ENCODE data around the gene CSPG4.
"Not testable (repeated sequence)": the region's sequence is repeated elsewhere in the genome, so short reads cannot be mapped to it uniquely, and the experiment has no call there.

The CSPG4 gene

GRCh38 chr15:75648156-75649000, 64.3 kb downstream of the CSPG4 start:
- DNase-seq (ENCODE audit: low spot score), result peak; percentile 72

GRCh38 chr15:75647370-75648155, 65.1 kb downstream of the CSPG4 start, which contains the start of gene SNX33:
TSS of gene SNX33 (plus strand) at chr15:75647912. CDS start at chr15:75649103, 1,191 bp downstream.
- DNase-seq (ENCODE audit: low spot score), result peak; percentile 86

DNA sequence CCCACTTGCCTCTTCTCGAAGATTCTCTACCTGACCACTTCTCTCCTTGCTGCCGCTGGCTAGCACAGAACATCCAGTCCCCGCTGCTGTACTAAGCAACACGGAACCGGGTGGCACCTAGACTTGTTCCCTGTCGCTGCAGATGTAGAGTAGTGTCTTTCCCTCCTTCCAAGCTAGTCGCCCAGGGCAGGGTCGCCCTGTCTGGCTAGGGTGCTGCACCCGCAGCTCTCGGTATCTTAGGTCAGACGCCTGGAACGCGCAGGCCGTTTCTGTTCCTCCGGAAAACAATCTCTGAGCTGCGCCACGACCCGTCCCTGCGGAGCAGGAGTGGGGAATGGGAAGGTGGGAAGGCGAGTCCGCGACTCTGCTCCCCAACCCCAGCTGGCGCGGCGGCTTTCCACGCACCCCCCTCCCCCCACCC, 65.7 kb downstream of the CSPG4 start:
- DNase-seq (ENCODE audit: low spot score), result no peak

GRCh38 chr15:75646112-75646943, 66.3 kb downstream of the CSPG4 start:
- no peak for DNase-seq (ENCODE audit: low spot score)

GRCh38 chr15:75644376-75644775, 68.3 kb downstream of the CSPG4 start:
- DNase-seq (ENCODE audit: low spot score), result no peak

- DNase-seq (ENCODE audit: low spot score), result no peak
Observed at GRCh38 chr15:75641603-75642002, 71.0 kb downstream of the CSPG4 start.

GRCh38 chr15:75641179-75641503, 71.5 kb downstream of the CSPG4 start:
- DNase-seq (ENCODE audit: low spot score), result no peak

DNA sequence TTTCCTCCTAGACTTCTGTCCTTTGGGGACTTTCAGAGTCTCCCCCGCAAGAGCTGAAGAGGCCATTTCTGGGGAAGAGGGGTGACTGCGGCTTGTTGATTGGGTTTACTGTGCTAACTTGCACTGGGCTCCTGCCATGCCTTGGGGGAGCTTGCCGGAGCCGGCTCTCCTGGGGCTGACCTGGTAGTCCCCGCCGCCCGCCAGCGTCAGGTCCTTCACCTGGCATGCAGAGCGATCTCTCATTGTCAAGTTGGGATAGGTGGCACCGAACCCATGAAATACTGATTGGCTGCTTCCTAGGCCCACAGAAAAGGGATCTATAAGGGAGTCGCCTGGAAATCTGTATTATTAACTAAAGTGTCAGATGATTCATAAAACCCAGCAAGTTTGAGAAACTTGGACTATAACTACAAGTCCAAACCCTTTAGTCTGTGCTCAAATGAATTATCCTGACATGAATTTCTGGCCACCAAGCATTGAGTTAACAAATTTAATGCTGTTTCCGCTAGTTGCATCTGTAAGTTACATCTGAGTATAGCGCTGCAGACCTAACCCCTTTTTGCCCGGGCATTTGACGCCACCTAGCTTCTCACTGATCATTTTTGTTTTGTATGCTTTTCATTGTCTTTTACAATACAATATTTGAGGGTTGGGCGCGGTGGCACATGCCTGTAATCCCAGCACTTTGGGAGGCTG, 72.0 kb downstream of the CSPG4 start:
- DNase-seq (ENCODE audit: low spot score), result no peak

DNA sequence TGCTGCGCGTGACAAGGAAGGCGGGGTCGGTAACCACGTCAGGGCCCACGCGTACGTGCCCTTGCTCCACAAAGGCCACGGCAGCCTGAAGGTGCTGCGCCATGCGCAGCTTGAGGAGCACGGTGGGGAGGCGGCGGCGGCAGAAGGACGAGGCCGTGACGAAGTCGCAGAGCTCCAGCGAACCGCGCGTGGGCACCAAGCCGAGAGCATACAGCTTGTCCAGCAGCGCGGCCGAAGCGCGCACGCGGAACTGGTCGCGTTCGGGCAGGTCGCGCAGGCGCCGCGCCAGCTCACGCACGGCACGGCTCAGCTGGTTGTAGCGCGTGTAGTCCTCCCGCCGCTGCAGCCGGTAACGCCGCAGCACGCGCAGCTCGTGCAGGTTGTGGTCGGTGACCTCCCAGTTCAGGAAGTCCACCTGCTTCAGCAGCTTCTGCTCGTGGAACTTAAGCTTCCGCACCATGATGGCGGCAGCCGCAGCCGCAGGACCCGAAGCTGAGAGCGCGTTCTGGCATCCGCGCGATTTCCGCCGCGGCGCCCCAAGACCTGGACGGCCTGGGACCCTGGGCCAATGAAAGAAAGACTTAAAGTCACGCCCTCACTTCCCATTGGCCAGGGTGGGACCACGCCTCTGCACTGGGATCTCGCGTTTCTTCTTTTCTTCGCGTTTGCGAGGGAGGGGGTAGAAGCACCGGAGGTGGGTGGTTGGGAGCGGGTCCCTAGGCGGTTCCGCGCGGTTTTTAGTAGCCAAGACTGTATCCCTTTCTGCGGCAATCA, 72.8 kb downstream of the CSPG4 start, which contains the start of gene IMP3:
IMP3 (minus strand) TSS at position 516 of the 774 bp plus-strand sequence; CDS start at position 460, 56 bp downstream.
- peak; percentile 98 for DNase-seq (ENCODE audit: low spot score)

- DNase-seq (ENCODE audit: low spot score), result no peak
Observed at GRCh38 chr15:75639191-75639708, 73.4 kb downstream of the CSPG4 start.

DNA sequence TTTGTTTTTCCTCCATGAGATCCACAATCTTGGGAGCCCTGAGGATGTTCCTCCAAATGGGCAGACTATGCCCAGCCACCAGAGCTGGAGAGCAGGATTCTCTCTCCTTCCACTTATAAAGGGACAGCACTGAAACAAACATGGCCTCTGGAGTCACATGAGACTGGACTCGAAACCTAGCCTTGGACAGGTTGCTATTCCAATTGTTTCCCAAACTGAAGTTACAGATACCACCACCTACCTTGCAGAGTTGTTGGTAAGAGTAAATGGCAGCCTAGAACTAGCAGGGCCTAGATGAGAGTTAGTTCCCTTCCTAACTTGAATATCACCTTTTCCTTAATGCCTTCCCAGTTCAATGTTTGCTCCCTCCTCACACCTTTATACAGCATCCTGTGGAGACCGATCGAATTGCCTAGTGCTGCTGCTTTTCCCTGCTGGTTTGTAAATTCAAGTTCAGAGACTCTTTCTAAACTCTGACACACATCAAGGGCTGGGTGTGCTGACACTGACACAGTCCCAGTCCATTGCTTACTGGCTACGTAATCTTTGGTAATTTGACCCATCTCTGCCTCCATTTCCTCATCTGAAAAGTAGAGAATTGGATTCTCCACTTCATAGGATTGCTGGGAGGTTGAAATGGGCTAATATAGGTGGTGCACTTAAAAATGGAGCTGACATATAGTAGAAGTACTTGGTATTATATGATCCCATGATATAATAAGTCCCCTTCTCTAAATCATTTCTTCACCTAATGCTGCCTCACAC, 75.2 kb downstream of the CSPG4 start:
- DNase-seq (ENCODE audit: low spot score), result no peak

- no peak for DNase-seq (ENCODE audit: low spot score)
Observed at GRCh38 chr15:75636026-75636425, 76.6 kb downstream of the CSPG4 start.

GRCh38 chr15:75633922-75634321, 78.7 kb downstream of the CSPG4 start:
- DNase-seq (ENCODE audit: low spot score), result not testable (repeated sequence)

- DNase-seq (ENCODE audit: low spot score), result no peak
Observed at GRCh38 chr15:75631935-75632334, 80.7 kb downstream of the CSPG4 start.

- DNase-seq (ENCODE audit: low spot score), result peak; percentile 94
Observed at GRCh38 chr15:75625542-75626347, 86.9 kb downstream of the CSPG4 start, which contains the start of gene SNUPN. TSS of gene SNUPN (minus strand) at chr15:75625725. CDS start at chr15:75621051, 4,674 bp downstream.
